H54 (cell line): Measurements from ENCODE around the gene TVP23A.

ENCODE experiments used
- DNase-seq: peaks from one replicate; pipeline ENCODE4 v3.0.0; 2011; ENCODE audit warnings: low spot score, mixed read lengths; ENCODE audit not compliant: insufficient read length
- FAIRE-seq: peaks from 3 replicates; lab custom pipeline; 2011; peaks lifted over from hg19 to GRCh38; lab: Jason Lieb, UNC
- POLR2A ChIP-seq: IDR thresholded peaks from 2 replicates; pipeline ENCODE4 v1.6.1; 2011; ENCODE audit warnings: low read depth, mild to moderate bottlenecking, low read length

TVP23A gene

DNA sequence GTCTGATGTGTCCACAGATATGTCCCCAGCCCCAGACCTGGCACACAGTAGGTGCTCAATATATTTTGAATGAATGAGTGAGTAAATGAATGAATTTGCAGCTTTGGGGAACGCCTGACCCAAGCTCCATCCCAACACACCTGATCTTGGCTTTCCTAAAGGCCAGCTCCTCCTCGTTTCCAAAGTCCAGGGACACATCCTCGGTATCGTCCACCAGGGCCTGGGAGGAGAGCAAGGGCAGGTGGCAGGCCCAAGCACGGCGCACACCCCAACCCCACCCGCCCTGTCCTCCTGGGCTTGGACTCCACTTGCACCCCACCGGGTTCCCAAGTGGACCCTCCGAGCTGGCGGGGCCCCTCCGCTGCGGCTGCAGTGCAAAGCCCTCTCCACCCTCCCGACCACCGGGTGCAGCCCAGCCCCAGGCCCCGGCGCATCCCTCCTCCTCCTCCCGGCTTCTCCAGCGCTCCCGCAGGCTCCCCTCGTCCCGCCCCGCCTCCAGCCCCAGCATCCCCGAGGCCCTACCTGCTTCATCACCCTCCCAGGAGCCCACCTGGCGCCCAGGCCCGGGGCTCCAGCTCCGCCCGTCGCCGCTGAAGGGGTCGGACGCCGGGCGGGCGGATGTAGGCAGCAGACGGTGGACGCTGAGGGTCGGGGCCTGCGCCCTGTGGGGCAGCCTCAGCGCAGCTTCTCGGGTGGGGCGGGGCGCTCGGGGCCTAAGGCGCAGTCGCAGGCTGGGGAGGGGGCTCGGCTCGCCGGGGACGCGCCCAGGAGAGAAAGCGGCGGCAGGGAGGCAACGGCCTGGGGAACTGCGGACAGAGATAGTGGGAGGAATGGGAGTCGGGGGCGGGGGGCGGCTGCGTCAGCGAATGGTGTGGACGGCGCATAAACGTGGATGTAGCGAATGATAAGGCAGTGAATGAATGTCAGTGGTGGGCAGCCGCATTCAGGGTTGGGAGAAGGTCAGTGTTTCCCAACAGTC, at the start of gene TVP23A:
Gene TVP23A, minus strand, starts transcription at position 832 of the 979 bp plus-strand sequence. Its CDS starts 301 bp downstream, at position 531.
- TF ChIP-seq POLR2A = no peak
- no peak for DNase-seq
- FAIRE-seq = no peak

DNA sequence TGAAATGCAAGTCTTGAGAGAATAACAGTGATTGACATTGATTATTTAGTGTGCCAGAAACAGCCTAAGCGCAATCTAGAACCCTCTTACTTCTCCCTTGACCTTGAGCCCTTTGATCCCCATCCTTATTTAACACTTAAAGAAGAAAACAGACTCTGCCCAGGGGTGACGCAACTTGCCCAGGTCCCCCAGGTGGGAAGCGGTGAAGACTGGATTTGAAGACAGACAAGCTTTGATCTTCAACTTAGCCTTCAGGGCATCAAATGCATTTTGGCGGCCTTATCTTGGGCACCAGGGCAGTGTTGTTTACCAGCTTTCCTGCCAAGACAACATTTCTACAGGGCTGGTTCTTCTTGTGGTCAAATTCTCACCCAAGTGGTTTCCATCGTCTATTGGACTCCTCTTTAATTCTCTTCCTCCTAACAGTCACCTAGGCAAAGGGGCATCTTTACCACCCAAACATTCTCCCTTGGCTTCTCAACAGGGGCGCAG, 49.6 kb upstream of the TVP23A start:
- DNase-seq (no peak), FAIRE-seq (no peak)
- TF ChIP-seq POLR2A = no peak

DNA sequence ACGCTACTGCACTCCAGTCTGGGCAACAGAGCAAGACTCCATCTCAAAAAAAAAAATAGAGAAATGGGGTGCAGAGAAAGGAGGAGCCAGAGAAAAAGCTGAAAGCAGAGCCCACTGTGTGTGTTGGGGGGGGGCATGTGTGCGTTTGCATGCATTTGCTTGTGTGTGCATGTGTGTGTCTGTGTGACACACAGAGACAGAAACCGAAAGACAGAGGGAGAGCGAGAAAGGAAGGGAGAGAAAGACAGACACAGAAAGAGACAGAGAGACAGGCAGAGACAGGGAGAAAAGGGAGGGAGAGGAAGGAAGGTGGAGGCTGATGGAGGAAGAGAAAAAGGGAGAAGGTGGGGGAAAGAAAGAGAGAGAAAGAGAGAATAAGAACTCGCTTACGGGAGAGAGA, 48.6 kb upstream of the TVP23A start:
- no peak for TF ChIP-seq POLR2A
- no peak for FAIRE-seq
- no peak for DNase-seq

DNA sequence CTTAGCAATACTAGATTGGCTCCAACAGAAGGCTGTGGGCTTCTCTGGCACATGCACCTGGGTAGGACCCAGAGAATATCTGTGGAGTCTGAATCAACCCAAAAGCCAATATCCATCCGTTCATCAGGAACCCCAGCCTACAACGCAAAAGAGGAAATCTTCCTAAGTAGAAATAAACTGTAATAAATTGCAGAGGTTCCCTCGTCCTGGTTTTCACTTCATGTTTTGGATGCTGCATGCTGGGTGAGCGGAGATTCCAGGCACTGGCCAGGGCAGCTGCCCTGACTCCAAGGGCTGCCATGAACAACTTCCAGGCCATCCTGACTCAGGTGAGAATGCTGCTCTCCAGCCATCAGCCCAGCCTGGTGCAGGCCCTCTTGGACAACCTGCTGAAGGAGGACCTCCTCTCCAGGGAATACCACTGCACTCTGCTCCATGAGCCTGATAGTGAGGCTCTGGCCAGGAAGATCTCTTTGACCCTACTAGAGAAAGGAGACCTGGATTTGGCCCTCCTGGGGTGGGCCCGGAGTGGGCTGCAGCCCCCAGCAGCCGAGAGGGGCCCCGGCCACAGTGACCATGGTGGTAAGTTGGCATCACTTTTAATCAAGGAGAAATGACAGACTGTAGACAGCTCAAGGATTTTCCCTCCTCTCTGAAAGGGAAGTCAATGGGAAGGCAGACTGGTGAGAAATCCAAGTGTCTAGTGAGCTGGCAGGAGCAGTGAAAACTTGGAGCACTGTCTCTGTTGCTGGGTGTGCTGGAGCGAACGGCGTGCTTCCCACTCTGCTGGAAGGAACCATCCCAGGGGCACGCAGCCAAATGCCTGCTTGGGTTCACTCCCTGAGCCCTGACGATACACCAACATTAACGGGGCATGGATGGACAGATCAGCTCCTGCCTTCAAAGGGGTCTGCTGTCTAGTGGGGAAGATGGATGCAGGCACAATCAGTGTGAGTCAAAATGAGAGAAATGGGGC, 47.7 kb upstream of the TVP23A start:
- FAIRE-seq (no peak), DNase-seq (no peak)

DNA sequence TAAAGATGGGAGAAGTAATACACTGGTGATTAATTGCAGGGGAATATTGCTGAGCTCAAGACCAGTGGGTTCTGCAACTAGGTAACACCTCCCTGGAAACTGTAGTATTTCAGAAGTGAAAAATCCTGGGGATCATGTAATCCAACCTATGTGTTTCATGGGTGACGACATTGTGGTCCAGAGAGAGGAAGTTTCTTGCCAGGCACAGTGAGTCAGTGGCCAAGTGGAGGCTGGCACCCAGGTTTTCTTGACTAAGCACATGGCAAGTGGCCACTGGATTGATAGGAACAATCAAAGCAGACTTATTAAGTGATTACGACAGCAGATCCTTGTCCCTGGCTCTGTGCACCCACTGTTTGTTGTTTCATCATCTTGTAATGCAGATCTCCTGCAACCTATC, 43.8 kb upstream of the TVP23A start:
- no peak for TF ChIP-seq POLR2A
- DNase-seq = peak; percentile 62
- peak; percentile 97 for FAIRE-seq

More for the DNA sequence above, 47.7 kb upstream of the TVP23A start:
- no peak for TF ChIP-seq POLR2A

DNA sequence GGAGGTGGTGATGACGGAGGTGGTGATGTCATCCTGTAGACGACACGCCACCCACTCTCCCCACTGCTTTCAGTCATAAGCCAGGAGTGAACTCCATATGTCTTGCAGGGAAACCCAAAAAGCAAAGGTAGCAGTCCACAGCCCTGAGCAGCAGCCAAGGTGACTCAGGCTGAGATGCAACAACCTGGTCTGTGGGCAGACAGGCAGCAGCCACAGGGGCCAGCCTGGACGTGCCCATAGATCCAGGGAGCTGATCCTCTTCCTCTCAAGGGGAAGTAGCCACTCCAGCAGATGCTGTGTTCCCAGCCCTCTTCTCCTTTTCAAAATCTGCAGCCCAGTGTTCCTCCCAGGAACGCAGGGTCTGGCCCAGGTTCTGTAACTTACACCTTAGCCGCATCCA, 41.1 kb upstream of the TVP23A start:
- TF ChIP-seq POLR2A = 0 out of 2 replicates have a peak, but pooled peaks have one; percentile 9
- FAIRE-seq = no peak
- DNase-seq = no peak

DNA sequence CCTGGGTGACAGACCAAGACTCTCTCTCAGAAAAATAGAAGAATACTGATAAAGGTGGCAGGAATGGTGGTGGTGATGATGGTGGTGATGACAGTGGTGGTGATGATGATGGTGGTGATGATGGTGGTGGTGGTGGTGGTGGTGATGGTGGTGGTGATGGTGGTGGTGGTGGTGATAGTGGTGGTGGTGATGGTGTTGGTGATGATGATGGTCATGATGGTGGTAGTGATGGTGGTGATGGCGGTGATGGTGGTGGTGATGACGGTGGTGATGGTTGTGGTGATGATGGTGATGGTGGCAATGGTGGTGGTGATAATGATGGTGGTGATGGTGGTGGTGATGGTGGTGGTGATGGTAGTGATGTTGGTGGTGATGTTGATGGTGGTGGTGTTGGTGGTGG, 40.4 kb upstream of the TVP23A start:
- TF ChIP-seq POLR2A = no peak
- DNase-seq (no peak), FAIRE-seq (no peak)

DNA sequence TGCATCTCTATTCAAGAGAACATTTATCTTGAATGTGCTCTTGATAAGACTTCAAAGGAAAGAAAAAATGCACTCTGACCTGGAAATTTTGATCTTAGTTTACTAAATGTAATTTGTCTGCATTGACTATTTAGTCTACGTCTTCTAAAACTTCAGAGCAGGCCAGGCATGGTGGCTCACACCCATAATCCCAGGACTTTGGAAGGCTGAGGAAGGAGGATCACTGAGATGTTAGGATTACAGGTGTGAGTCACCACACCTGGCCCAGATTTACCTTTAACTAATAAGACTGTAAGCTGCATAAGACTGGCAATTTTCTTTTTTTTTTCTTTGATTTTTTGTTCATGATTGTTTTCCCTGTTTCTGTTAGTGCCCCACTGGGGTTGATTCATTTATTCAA, 39.6 kb upstream of the TVP23A start:
- no peak for TF ChIP-seq POLR2A
- FAIRE-seq = no peak
- DNase-seq = no peak

DNA sequence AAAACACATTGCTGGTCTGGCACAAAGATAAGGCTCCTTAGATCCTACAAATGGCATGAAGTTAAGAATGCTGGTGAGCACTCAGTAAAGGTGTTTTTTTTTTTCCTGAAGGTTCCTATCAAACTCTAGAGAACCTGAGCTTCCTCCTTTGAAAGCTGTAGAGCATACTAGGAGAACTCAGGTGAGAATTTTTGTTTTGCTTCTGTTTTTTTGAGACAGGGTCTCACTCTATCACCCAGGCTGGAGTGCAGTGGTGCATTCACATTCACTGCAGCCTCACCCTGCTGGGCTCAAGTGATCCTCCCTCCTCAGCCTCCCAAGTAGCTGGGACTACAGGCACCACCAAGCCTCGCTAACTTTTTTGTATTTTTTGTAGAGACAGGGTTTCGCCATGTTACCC, 37.4 kb upstream of the TVP23A start:
- no peak for TF ChIP-seq POLR2A
- FAIRE-seq = no peak

DNA sequence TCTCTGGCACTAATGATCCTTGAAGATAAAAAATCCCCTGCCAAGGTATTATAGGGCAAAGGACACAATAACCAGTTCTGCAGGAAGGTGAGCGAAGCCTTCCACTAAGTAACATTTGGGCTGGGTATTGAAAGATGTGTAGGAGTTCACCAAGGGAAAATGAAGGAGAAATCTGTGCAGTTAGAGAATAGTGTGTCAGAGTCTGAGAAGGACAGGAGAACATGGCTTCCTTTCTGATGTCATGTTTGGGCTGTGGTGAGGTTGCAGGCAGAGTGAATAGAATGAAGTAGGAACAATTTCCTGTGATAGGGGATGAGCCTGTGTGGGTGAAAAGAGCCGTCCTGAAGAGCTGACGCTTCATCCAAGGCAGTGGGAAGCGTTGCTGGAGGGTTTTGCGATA, 34.4 kb upstream of the TVP23A start:
- no peak for DNase-seq
- no peak for FAIRE-seq
- TF ChIP-seq POLR2A = no peak

More for the DNA sequence above, 37.4 kb upstream of the TVP23A start:
- DNase-seq = no peak

DNA sequence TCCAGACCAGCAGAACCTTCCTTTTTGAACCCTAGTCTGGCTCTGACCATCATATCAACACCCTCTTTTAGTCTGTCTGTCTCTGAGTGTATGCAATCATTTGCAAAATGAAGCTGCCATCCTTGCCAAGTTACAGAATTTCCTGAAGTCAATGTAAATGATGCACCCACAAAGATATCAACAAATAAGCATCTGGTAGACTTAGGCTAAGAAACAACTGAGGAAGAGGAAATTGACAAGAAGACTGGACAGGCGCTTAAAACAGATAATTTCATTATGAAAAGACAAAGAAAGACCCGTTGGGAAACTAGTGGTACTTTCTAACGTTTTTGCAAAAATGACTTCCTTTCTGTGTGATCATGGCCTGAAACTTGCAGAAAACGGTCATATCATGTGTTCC, 33.7 kb upstream of the TVP23A start:
- DNase-seq (no peak), FAIRE-seq (no peak)
- TF ChIP-seq POLR2A = no peak

DNA sequence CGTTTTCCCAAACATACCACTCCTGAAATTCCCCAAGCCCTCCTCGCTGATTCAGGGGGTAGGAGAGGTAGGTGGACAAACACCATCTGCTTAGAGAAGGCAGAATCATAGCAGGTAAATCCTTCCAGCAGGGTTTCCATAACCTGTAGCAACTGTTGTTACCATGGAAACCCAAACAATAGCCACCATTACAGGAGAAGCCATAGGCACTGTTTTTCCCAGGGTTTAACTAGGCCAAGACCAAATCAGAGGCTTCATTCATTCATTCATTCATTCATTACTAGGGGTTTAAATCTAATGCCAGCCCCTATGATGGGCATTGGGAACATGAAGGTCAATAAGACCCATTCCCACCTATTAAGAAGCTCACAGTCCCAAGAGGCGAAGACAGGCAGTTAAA, 32.9 kb upstream of the TVP23A start:
- FAIRE-seq (no peak), DNase-seq (no peak)
- TF ChIP-seq POLR2A = no peak

DNA sequence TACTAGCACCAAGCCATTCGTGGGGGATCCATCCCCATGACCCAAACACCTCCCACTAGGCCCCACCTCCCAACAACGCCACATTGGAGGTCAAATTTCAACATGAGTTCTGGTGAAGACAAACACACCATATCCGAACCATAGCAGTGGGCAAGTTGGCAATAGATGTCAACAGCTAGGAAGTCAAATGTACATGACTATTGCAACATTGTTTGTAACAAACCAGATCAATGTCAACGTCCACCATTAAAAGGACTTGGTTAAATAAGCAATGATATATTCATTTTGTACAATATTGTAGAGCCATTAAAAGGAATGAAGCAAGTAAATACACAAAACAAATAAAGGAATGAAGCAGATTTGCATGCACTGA, 31.9 kb upstream of the TVP23A start:
- no peak for TF ChIP-seq POLR2A
- DNase-seq (no peak), FAIRE-seq (no peak)

DNA sequence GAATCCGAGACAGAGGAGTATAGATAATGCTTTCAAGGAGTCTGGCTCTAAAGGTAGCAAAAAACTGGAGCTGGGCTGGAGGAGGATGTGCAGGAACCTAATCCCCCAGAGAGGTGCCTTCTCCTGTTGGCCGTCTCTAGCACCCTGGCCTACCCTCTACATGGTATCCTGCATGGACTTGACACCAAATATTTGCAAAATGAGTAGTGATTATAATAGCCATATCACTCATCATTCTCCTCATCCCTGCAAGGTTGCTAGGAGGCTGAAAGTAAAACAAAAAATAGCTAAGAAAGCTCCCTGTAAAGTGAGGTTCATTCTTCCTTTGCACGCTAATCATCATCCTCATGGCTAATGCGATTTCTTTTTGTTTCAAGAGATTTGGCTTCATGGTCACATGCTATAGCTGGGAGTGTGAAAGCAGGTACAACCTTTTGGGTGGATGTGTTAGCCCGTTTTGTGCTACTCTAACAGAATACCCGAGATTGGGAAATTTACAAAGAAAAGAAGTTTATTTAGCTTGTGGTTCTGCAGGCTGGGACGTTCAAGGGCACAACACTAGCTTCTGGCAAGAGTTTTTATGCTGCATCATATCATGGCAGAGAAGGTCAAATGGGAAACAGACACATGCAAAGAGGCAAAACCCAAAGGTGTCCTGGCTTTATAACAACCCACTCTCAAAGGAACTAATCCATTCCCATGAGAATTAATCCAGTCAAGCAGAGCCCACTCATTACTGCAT, 31.3 kb upstream of the TVP23A start:
- no peak for FAIRE-seq
- TF ChIP-seq POLR2A = no peak
- no peak for DNase-seq
